ENCODE results near the gene ICOS.
"Not testable (repeated sequence)": the region's sequence is repeated elsewhere in the genome, so short reads cannot be mapped to it uniquely, and the experiment has no call there.

ICOS gene

DNA sequence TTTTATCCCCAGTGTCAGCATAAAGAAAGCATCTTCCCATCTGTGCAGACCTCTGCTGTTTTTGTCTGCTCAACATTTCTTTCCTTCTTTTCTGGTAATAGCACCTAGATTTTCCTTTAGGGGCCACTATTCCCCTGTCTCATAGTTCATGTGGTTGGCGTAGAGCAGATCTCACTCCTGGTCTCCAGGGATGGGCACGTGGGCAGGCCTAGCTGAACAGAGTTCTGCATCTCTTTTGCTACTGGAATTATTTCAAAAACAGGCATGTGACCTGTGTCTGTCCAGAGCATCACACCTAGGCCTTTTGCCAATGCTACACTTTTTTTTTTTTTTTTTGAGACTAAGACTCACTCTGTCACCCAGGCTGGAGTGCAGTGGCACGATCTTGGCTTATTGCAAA, 17.7 kb upstream of the ICOS start:
- DNase-seq: no peak

GRCh38 chr2:203925512-203926158, 10.9 kb upstream of the ICOS start:
- no peak for DNase-seq

DNA sequence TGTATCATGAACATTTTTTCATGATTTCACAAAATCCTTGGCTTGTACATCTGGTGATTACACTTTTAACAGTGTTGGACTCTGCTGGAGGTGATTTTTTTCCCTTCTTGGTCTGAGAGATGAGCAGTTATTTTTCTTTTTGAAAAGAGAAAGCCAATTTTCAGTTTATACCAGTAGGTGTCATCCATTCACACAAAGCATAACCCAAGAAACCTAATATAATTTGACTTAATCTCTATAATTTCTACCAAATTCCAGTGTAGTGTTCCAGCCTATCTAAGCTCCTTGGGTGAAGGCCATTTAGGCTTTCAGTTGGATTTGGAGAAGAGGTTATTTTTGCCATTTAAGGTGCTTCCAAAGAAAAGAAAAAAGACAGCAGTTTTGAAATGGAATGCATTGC, 7.7 kb upstream of the ICOS start:
- peak; percentile 56 for DNase-seq

- DNase-seq: not testable (repeated sequence)
Measured at GRCh38 chr2:203931262-203931661, 5.3 kb upstream of the ICOS start.

GRCh38 chr2:203934041-203934492, 2.5 kb upstream of the ICOS start:
- peak; percentile 57 for DNase-seq

DNA sequence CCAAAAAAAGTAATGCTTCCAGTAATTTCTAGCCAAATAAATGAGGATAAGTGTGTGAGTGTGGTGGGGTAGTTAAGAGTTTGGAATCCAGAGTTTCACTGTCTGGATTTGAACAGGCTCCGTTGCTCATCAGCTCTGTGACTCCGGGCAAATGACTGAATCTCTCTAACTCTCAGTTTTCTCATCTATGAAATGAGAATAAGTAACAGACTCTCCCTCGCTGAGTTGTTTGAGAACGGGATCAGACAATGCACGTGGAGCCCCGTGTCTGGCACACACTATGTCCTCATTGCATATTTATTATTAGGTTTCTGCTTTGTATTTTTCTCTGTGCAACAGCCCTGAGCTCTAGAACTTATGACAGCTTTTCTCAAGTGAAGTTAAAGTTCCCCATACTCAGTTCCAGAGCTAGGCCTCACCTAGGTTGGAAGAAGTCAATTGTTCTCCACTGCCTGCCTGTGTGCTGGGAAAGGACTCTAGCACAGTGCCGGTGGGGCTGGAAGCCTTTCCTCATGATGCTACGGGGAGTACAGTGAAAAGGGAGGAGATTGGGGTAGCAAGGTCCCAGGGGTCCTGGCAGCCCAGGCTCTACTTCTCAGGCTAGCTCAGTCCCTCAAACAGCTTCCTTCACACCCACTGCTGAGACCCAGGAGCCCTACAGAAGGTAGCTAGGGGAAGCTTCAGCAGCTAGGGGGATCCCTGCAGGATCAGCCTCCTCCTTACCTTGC, 1.7 kb upstream of the ICOS start:
- DNase-seq: no peak

DNA sequence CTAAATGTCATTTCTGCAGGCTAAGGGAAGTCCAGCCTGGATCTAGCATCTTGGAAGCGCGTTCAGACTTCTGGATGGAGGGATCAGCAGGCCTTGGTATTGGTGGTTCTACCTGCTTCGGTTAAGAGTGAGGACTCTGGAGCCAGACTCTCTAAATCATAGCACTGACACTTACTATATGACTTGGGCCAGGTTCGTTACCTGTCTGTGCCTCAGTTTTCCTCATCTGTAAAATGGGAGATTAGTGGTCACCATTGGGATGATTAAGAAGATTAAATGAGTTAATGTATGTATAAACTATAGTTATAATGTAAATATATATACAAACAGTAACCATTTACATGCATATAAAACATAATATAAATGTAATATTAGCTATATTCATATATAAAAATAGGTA, 995 bp upstream of the ICOS start:
- DNase-seq: no peak

DNA sequence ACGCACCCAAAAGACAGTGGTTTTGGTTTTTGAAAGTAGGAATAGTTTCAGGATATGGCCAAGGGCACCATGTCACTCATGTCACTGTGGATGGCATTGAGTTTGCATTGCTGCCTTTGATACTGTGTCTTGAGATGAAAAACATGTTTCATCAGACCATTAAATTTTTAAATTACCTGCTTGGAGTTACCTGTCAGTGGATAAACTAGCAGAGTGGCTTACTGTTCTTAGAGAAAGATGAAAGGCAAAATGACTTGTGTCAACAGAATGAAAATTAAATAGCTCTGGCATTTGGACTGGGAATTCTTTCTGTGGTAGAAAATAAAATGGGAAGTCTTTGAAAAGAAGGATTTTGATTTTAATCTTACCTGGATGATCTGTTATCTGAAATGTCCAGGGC, 386 bp downstream of the ICOS start:
- DNase-seq: no peak

DNA sequence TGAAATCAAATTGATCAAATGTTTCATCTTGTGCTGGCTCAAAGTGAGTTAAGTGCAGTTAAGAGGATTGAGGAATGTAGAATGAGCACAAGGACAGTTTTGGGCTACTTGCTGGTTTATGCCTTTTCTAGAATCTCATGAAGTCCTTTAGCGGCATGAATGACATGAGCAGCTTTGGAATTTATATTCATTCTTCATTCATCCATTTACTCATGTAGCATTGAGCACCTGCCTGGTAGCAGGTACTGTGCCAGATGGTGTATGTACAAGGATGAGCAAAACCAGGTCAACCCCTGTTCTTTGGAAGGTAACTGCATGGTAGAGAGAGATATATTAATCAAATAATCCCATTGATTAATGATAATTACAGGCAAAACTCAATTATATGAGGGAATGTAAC, 1.2 kb downstream of the ICOS start:
- DNase-seq: no peak

DNA sequence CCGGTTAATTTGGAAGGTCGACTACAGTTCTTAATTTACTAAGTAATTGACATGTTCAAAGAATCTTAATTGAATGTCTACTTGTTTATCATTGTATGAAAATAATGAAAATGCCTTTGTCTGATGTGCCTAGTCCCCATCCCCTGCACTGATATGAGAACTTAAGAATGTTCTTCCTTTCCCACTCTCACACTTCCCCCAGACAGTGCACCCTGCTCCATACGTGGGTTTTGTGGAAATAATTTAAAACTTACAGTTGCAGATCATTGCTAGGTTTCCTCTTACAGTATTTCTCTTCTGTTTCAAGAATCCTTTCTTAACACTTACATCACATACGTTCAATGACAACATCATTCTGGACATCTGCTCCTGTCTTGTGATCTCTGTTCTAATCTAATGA, 3.5 kb downstream of the ICOS start:
- no peak for DNase-seq

DNA sequence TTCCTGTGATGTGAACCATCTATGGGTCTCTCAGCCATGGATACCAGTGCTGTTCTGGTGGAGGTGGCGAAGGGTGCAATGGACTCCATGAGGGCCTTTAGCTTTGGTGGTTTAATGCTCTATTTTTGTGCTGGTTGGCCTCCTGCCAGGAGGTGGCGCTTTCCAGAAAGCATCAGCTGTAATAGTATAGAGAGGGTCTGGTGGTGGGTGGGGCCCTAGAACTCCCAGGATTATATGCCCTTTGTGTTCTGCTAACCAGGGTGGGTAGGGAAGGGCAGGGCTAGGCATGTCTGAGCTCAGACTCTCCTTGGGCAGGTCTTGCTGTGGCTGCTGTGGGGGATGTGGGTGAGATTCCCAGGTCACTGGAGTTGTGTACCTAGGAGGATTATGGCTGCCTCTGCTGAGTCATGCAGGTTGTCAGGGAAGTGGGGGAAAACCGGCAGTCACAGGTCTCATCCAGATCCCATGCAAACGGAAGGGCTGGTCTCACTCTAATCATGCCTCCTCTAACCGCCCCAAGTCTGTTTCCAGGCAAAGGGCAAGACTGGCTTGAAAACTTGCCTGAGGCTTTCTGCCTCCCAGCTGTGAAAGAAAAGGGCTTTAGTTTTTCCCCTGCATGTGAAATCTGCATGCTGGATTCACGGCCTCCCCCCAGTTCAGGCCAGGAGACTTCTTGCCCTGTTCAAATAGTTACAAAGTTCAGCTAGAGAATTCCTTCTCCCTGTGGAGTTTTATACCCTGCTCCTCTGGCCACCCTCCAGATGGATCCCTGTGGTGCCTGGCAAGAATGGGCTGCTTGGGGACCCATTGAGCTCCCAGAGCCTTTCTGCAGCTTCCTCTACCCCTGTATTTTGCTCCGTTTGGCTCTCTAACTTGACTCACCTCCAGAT, 7.2 kb downstream of the ICOS start:
- DNase-seq: peak; percentile 50

- DNase-seq: no peak
Measured at GRCh38 chr2:203948733-203949132, 12.2 kb downstream of the ICOS start.

DNA sequence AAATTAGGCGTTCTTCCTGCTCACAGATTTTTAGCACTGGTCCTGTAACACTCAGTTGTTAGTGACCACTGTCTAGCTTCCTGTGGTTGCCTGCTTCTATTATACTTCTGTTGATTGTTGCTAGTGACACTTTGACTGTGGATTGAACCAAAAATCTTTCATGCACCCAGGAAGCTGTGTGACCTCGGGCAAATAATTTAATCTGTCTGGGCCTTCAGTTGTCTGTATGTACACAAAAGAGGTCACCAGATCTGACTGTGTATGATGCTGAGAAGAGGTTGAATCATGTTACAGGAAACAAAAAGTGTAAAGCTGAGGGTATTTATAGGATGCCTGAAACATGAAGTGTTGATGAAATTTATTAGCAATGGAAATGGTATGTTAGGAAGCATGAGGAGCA, 12.7 kb downstream of the ICOS start:
- peak; percentile 61 for DNase-seq

- DNase-seq: peak; percentile 81
Measured at GRCh38 chr2:203951366-203951902, 14.9 kb downstream of the ICOS start.

GRCh38 chr2:203959265-203959664, 22.7 kb downstream of the ICOS start:
- no peak for DNase-seq

DNA sequence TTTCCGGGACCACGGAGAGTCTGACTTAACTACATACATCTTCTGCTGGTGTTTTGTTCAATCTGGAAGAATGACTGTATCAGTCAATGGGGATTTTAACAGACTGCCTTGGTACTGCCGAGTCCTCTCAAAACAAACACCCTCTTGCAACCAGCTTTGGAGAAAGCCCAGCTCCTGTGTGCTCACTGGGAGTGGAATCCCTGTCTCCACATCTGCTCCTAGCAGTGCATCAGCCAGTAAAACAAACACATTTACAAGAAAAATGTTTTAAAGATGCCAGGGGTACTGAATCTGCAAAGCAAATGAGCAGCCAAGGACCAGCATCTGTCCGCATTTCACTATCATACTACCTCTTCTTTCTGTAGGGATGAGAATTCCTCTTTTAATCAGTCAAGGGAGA, 23.1 kb downstream of the ICOS start:
- no peak for DNase-seq

DNA sequence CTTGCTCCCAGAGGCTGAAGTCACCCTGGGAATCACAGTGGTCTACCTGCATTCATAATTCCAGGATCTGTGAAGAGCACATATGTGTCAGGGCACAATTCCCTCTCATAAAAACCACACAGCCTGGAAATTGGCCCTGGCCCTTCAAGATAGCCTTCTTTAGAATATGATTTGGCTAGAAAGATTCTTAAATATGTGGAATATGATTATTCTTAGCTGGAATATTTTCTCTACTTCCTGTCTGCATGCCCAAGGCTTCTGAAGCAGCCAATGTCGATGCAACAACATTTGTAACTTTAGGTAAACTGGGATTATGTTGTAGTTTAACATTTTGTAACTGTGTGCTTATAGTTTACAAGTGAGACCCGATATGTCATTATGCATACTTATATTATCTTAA, 24.2 kb downstream of the ICOS start:
- DNase-seq: no peak

GRCh38 chr2:203965190-203965589, 28.6 kb downstream of the ICOS start:
- DNase-seq: not testable (repeated sequence)

DNA sequence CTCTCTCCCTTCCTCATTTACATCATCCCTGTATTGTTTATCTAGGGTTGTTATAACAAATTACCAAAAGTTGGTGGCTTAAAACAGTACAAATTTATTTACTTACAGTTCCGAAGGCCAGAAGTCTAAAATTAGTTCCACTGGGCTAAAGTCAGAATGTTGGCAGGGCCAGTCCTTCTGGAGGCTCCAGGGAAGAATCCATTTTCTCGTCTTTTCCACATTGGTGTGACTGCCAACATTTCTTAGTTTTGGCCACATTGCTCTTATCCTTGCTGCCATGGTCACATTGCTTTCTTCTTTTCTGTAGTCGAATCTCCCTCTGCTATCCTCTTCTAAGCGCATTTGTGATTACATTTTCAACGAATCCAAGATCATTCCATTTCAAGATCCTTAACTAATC, 34.7 kb downstream of the ICOS start:
- no peak for DNase-seq

DNA sequence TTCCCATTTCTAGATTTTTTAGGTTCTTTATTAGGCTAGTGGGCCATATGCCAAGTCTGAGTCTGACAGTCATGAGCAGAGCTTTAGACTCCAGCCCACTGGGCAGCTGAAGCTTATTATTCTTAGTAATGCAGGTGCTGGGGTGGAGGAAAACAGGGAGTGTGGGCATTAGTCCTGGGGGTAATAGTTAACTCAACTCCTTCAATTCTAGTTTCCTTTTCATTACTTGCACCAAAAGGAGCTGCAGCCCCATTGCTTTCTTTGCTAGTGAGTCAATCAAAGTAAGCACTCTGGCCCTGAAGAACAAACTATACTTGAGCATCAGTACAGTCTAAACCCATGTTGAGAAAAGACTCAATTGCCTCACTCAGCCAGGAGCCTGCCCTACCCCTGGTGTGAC, 35.5 kb downstream of the ICOS start:
- DNase-seq: no peak

GRCh38 chr2:203973000-203973399, 36.4 kb downstream of the ICOS start:
- no peak for DNase-seq

- DNase-seq: no peak
Measured at GRCh38 chr2:203973676-203974075, 37.1 kb downstream of the ICOS start.

GRCh38 chr2:203975912-203976311, 39.3 kb downstream of the ICOS start:
- DNase-seq: no peak

Data from CD4-positive, alpha-beta T cell treated with Interleukin-21 for 1 hour (primary cell).